GM12874 (cell line): ENCODE data around the gene GRAMD1B.

ENCODE experiments used
- TF ChIP-seq, protein P1 (sequence below): IDR thresholded peaks from 2 replicates; pipeline ENCODE4 v1.5.1; 2011; ENCODE audit warnings: low read depth, mild to moderate bottlenecking, control low read depth, low read length, moderate library complexity; ENCODE audit not compliant: insufficient read depth

Gene GRAMD1B

DNA sequence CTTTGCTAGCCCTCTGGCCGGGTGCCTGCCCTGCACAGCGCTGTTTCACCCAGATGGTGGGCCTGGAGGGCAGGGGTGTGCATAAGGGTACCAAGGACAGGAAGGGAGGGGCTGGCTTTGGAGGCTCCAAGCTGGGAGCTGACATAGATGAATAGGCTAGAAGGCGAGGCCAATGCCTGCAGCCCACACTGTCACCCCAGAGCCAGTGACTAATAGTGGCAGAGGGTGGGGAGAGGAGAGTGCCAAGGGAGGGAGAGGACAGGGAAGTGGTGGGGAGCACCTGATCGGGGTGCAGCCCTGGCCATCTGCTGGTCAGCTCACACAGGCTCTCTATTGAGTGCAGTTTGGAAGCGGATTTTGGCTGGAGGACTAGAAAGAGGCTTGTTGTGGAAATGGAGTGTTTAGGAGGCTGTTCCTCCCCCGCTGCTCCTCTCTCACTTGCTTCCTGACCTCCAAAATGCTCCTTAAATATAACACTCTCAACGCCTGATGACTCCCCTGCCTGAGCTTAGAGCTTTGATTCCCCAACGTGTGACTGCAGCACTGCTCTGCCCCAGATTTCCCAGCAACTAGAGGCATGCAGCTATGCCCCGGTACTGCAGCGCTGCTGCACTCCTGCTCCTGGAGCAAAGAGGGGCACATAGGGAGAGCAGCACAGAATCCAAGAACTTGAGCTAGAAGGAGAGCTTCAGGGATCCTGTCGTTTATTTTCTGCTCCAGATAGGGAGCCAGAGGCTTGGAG is 89.2 kb downstream of the GRAMD1B start:
- TF ChIP-seq, protein P1, sequence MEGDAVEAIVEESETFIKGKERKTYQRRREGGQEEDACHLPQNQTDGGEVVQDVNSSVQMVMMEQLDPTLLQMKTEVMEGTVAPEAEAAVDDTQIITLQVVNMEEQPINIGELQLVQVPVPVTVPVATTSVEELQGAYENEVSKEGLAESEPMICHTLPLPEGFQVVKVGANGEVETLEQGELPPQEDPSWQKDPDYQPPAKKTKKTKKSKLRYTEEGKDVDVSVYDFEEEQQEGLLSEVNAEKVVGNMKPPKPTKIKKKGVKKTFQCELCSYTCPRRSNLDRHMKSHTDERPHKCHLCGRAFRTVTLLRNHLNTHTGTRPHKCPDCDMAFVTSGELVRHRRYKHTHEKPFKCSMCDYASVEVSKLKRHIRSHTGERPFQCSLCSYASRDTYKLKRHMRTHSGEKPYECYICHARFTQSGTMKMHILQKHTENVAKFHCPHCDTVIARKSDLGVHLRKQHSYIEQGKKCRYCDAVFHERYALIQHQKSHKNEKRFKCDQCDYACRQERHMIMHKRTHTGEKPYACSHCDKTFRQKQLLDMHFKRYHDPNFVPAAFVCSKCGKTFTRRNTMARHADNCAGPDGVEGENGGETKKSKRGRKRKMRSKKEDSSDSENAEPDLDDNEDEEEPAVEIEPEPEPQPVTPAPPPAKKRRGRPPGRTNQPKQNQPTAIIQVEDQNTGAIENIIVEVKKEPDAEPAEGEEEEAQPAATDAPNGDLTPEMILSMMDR, result no peak

DNA sequence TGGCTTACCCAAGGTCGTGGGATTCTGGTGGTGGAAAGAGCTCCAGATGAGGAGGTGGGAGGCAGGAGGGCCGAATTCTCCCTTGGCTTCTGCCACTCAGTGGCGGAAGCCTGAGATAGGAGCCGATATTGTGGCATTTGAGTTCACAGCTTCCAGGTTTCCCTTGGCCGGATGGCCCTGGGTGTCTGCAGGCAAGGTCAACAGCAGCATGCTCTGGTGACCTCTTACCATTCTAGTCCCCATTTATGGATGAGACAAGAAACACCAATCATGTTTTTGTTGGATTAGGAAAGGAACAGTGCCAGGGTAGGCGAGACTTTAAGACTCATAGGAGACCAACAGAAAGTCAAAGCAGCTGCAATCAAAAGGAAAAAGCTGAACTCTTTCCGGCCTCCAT is 89.7 kb downstream of the GRAMD1B start:
- TF ChIP-seq, protein P1, result no peak

GRCh38 chr11:123521001-123521400 is 90.9 kb downstream of the GRAMD1B start:
- TF ChIP-seq, protein P1, result no peak

- TF ChIP-seq, protein P1, result no peak
Measured at GRCh38 chr11:123521930-123522329, 91.9 kb downstream of the GRAMD1B start.

DNA sequence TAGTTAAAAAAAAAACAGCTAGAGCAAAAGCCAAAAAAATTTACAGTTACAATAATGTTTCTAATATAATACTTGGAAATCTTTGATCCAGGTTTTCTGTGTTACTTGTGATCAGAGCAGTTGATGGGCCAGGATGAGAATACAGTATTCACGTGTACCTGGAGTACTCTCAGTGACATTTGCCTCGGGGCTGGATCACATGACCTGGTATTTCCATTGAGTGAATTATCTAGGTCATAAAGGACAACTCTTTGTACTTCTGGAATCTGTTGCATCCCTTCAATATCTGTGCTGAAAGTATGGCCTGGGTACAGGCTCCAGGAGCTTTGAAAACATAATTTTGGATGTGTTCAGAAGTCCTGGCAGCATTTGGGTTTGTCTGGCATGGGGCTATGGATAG is 93.5 kb downstream of the GRAMD1B start:
- TF ChIP-seq, protein P1, result no peak

DNA sequence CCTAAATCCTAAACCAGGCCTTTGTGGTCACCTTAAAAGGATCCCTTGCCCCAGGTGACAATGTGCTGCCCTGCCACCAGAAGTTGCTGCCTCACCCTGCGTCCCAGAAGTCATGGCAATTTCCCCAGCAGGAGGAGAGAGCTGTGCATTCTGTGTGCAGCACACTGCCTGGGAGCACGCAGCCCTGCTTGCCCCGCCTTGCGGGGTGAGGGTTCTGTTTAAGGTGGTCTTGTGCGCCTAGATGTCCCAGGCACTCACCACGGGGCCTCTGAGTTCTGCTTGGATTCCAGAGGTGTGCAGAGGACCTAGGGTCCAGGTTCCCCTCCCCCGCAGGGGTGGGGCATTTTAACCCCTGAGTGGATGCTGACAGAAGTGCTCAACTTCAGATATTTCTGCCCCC is 95.0 kb downstream of the GRAMD1B start:
- TF ChIP-seq, protein P1, result no peak

- TF ChIP-seq, protein P1, result no peak
Measured at GRCh38 chr11:123525511-123525918, 95.4 kb downstream of the GRAMD1B start.
